22Rv1 (cell line): Measurements from ENCODE around the gene FOXRED1.

Experiments
- ZFX ChIP-seq: fragments of 450-650 bp; IDR thresholded peaks from 2 replicates; pipeline ENCODE4 v1.6.1; 2017; ENCODE audit warnings: antibody characterized with exemption, borderline replicate concordance
- TF ChIP-seq, protein P1 (sequence below): fragments of 450-650 bp; IDR thresholded peaks from 2 replicates; pipeline ENCODE4 v1.5.1; 2017; ENCODE audit warnings: mild to moderate bottlenecking

DNA sequence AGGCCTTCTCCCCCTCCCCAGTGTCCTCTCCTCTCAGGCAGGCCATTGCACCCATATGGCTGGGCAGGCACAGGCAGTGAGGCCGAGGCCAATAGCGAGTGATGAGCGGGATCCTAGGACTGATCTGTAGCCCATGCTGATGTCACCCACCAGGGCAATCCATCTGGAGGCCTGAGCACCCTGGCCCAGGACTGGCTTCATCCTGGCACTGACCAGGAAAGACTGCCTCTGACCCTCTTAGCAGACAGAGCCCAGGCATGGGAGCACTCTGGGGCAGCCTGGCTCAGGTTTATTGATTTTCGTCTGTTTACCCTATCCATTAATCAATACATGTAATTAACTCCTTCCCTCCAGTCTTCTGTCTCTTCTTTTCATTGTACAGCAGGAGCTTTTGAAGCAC, 8.8 kb downstream of the FOXRED1 start:
- TF ChIP-seq, protein P1, sequence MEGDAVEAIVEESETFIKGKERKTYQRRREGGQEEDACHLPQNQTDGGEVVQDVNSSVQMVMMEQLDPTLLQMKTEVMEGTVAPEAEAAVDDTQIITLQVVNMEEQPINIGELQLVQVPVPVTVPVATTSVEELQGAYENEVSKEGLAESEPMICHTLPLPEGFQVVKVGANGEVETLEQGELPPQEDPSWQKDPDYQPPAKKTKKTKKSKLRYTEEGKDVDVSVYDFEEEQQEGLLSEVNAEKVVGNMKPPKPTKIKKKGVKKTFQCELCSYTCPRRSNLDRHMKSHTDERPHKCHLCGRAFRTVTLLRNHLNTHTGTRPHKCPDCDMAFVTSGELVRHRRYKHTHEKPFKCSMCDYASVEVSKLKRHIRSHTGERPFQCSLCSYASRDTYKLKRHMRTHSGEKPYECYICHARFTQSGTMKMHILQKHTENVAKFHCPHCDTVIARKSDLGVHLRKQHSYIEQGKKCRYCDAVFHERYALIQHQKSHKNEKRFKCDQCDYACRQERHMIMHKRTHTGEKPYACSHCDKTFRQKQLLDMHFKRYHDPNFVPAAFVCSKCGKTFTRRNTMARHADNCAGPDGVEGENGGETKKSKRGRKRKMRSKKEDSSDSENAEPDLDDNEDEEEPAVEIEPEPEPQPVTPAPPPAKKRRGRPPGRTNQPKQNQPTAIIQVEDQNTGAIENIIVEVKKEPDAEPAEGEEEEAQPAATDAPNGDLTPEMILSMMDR = no peak
- no peak for TF ChIP-seq ZFX
